ENCODE results near the gene PPP1CB. TPM values are rescaled to one million over a fixed set of nuclear protein-coding genes. Genes with fewer than 3 reads are reported as not detected.

PPP1CB gene
- polyA plus RNA-seq, 1 of the 3 experiments (the other 2 are of a cell fraction), result 24.7 TPM

GRCh38 chr2:28704621-28705020, 47.0 kb upstream of the PPP1CB start:
- no peaks in the 10 kb centered on the region for H3K79me2 ChIP-seq (ENCODE audit: insufficient read depth)
- H3K27ac ChIP-seq (ENCODE audit: low read depth in 2 of 2, low read length in 1 of 2), result no peak overlapping the region
- no peaks in the 10 kb centered on the region for H3K9me2 ChIP-seq
- 86% methylated on average over 4 of the region's 4 CpGs for WGBS (ENCODE audit: low lambda C conversion rate)
- POLR2A ChIA-PET, result no interaction called here
- TF ChIP-seq RFX5 (IDR thresholded peaks at IDR 0.05; ENCODE audit: low read length) (no peak), MEF2A (IDR thresholded peaks at IDR 0.05; ENCODE audit: borderline replicate concordance, low read depth) (no peak)
- no peak overlapping the region for H3K4me3 ChIP-seq (ENCODE audit: low read depth in 2 of 2, low read length in 1 of 2)
- DNase-seq, result no peak
- no peak overlapping the region for H2AFZ ChIP-seq (ENCODE audit: low read depth)
- H4K20me1 ChIP-seq (ENCODE audit: insufficient read depth), result no peaks in the 10 kb centered on the region
- no peaks in the 10 kb centered on the region for H3K27me3 ChIP-seq (ENCODE audit: insufficient read depth)
- H3K4me1 ChIP-seq (ENCODE audit: control insufficient read depth in 1 of 2, insufficient read depth in 2 of 2, low read depth in 1 of 2, low read length in 1 of 2), result peaks cover 0 to 6% of the 10 kb centered on the region in 2 experiments; a peak in 1 of 4 replicates
- H3K4me2 ChIP-seq, result no peak overlapping the region
- CTCF ChIA-PET, result interaction anchor here (0.7 to 1.2 kb wide), 2 partner anchors 81 to 110 kb away, joined by 3 read pairs; no protein-coding TSS in a partner anchor
- H3F3A ChIP-seq (replicated peaks; ENCODE audit: insufficient read depth), result no peaks in the 10 kb centered on the region
- no peak overlapping the region for H3K9ac ChIP-seq
- H3K9me3 ChIP-seq, result no peaks in the 10 kb centered on the region
- H3K36me3 ChIP-seq (replicated peaks in 1 of 2; ENCODE audit: control insufficient read depth in 1 of 2, insufficient read depth in 2 of 2, low read length in 1 of 2), result no peaks in the 10 kb centered on the region

GRCh38 chr2:28705751-28706440, 45.7 kb upstream of the PPP1CB start:
- WGBS (ENCODE audit: low lambda C conversion rate), result 70% methylated on average over 4 of the region's 4 CpGs
- CTCF ChIA-PET, result interaction anchor here (1.0 kb wide), 1 partner anchor 36 kb away, joined by 3 read pairs; no protein-coding TSS in a partner anchor
- H3K27me3 ChIP-seq (ENCODE audit: insufficient read depth), result no peaks in the 10 kb centered on the region
- H3K36me3 ChIP-seq (replicated peaks in 1 of 2; ENCODE audit: control insufficient read depth in 1 of 2, insufficient read depth in 2 of 2, low read length in 1 of 2), result no peaks in the 10 kb centered on the region
- TF ChIP-seq EZH2phosphoT487 (IDR thresholded peaks at IDR 0.05; ENCODE audit: borderline replicate concordance, low read depth) (no peak), JUND (IDR thresholded peaks at IDR 0.05) (no peak), FOXJ3 (CRISPR knock-in tag; IDR thresholded peaks at IDR 0.05) (no peak), SMC3 (IDR thresholded peaks at IDR 0.05; ENCODE audit: low read depth, low read length) (no peak), MEF2A (IDR thresholded peaks at IDR 0.05; ENCODE audit: borderline replicate concordance, low read depth) (no peak), TEAD4 (IDR thresholded peaks at IDR 0.05; ENCODE audit: borderline replicate concordance, insufficient read depth) (no peak), NFIC (IDR thresholded peaks at IDR 0.05; ENCODE audit: borderline replicate concordance) (no peak), FOXM1 (IDR thresholded peaks at IDR 0.05; ENCODE audit: low read depth) (no peak), NRF1 (IDR thresholded peaks at IDR 0.05; ENCODE audit: low read depth, low read length) (no peak)
- H3K9me3 ChIP-seq, result no peaks in the 10 kb centered on the region
- peaks cover 0 to 6% of the 10 kb centered on the region in 2 experiments; a peak in 1 of 4 replicates for H3K4me1 ChIP-seq (ENCODE audit: control insufficient read depth in 1 of 2, insufficient read depth in 2 of 2, low read depth in 1 of 2, low read length in 1 of 2)
- H3K9me2 ChIP-seq, result no peaks in the 10 kb centered on the region
- no peaks in the 10 kb centered on the region for H3K79me2 ChIP-seq (ENCODE audit: insufficient read depth)
- no peak overlapping the region for H3K4me3 ChIP-seq (ENCODE audit: low read depth in 2 of 2, low read length in 1 of 2)
- no peaks in the 10 kb centered on the region for H3F3A ChIP-seq (replicated peaks; ENCODE audit: insufficient read depth)
- no peak overlapping the region for H2AFZ ChIP-seq (ENCODE audit: low read depth)
- DNase-seq, result no peak
- no peaks in the 10 kb centered on the region for H4K20me1 ChIP-seq (ENCODE audit: insufficient read depth)
- no peak overlapping the region for H3K9ac ChIP-seq
- no peak overlapping the region for H3K4me2 ChIP-seq
- POLR2A ChIA-PET, result no interaction called here
- no peak overlapping the region for H3K27ac ChIP-seq (ENCODE audit: low read depth in 2 of 2, low read length in 1 of 2)

DNA sequence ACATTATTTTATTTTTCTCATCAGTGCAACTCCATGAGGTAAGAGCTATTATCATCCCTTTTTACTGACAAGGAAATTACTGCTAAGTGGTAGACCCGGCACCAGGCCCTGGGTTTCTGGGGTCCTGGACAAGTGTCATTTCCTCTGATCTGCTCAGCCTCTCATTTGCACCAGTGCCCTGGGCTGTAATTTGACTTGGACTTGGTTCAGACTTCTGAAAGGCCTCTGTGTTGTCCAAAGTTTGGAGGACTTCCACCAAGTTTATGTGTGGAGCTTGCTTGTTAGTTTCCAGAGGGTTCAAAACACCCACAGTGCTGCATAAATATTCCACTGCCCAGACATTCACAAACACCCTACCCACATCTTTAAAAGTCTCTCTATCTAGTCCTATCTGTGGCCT, 44.0 kb upstream of the PPP1CB start:
- H3K27ac ChIP-seq (ENCODE audit: low read depth in 2 of 2, low read length in 1 of 2), result peak overlapping the region in 1 of 2 experiments; percentile 12; a peak in 1 of 4 replicates
- peaks cover 0 to 6% of the 10 kb centered on the region in 2 experiments; a peak in 1 of 4 replicates for H3K4me1 ChIP-seq (ENCODE audit: control insufficient read depth in 1 of 2, insufficient read depth in 2 of 2, low read depth in 1 of 2, low read length in 1 of 2)
- no peaks in the 10 kb centered on the region for H3K79me2 ChIP-seq (ENCODE audit: insufficient read depth)
- 13% methylated on average over 1 of the region's 1 CpG for WGBS (ENCODE audit: low lambda C conversion rate)
- H3K9ac ChIP-seq, result no peak overlapping the region
- ChIA-PET POLR2A (no interaction called here), CTCF (interaction anchor here (1.0 kb wide), 1 partner anchor 112 kb away, joined by 4 read pairs; no protein-coding TSS in a partner anchor)
- H3K36me3 ChIP-seq (replicated peaks in 1 of 2; ENCODE audit: control insufficient read depth in 1 of 2, insufficient read depth in 2 of 2, low read length in 1 of 2), result no peaks in the 10 kb centered on the region
- H2AFZ ChIP-seq (ENCODE audit: low read depth), result no peak overlapping the region
- H3K9me2 ChIP-seq, result no peaks in the 10 kb centered on the region
- no peak overlapping the region for H3K4me2 ChIP-seq
- H3F3A ChIP-seq (replicated peaks; ENCODE audit: insufficient read depth), result no peaks in the 10 kb centered on the region
- DNase-seq, result no peak
- no peaks in the 10 kb centered on the region for H3K9me3 ChIP-seq
- no peaks in the 10 kb centered on the region for H4K20me1 ChIP-seq (ENCODE audit: insufficient read depth)
- no peaks in the 10 kb centered on the region for H3K27me3 ChIP-seq (ENCODE audit: insufficient read depth)
- H3K4me3 ChIP-seq (ENCODE audit: low read depth in 2 of 2, low read length in 1 of 2), result no peak overlapping the region
- TF ChIP-seq FOXJ3 (CRISPR knock-in tag; IDR thresholded peaks at IDR 0.05) (no peak), RFX5 (IDR thresholded peaks at IDR 0.05; ENCODE audit: low read length) (no peak), RAD21 (IDR thresholded peaks at IDR 0.05; ENCODE audit: low read length) (no peak), ELF1 (IDR thresholded peaks at IDR 0.05) (no peak), MXI1 (IDR thresholded peaks at IDR 0.05; ENCODE audit: low read depth, low read length) (no peak), PBX3 (IDR thresholded peaks at IDR 0.05) (no peak), NRF1 (IDR thresholded peaks at IDR 0.05; ENCODE audit: low read depth, low read length) (no peak)
- TF ChIP-seq, protein P1, sequence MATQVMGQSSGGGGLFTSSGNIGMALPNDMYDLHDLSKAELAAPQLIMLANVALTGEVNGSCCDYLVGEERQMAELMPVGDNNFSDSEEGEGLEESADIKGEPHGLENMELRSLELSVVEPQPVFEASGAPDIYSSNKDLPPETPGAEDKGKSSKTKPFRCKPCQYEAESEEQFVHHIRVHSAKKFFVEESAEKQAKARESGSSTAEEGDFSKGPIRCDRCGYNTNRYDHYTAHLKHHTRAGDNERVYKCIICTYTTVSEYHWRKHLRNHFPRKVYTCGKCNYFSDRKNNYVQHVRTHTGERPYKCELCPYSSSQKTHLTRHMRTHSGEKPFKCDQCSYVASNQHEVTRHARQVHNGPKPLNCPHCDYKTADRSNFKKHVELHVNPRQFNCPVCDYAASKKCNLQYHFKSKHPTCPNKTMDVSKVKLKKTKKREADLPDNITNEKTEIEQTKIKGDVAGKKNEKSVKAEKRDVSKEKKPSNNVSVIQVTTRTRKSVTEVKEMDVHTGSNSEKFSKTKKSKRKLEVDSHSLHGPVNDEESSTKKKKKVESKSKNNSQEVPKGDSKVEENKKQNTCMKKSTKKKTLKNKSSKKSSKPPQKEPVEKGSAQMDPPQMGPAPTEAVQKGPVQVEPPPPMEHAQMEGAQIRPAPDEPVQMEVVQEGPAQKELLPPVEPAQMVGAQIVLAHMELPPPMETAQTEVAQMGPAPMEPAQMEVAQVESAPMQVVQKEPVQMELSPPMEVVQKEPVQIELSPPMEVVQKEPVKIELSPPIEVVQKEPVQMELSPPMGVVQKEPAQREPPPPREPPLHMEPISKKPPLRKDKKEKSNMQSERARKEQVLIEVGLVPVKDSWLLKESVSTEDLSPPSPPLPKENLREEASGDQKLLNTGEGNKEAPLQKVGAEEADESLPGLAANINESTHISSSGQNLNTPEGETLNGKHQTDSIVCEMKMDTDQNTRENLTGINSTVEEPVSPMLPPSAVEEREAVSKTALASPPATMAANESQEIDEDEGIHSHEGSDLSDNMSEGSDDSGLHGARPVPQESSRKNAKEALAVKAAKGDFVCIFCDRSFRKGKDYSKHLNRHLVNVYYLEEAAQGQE (IDR thresholded peaks at IDR 0.05; ENCODE audit: low read depth, low read length), result no peak

Data from SK-N-SH (cell line).